Astrocyte of the spinal cord (primary cell): ENCODE results near the gene SLC35F4.
"Not testable (repeated sequence)": the region's sequence is repeated elsewhere in the genome, so short reads cannot be mapped to it uniquely, and the experiment has no call there.

ENCODE experiments used
- DNase-seq: peaks from one replicate; pipeline ENCODE4 v3.0.0; 2011; ENCODE audit warnings: low read depth, low spot score
- H3K4me3 ChIP-seq: 2 replicates; pipeline ENCODE4 v1.5.1; 2011; ENCODE audit warnings: low read depth, mild to moderate bottlenecking, low read length, moderate library complexity
- in situ Hi-C: cut with HindIII; loops from 2 replicates; pipeline ENCODE4 v1.10.0; 2017; ENCODE audit warnings: low sequenced_read_pairs
- TF ChIP-seq, protein P1 (sequence below): IDR thresholded peaks from 2 replicates; pipeline ENCODE4 v1.5.1; 2012; ENCODE audit warnings: low read depth, mild to moderate bottlenecking, low read length, inconsistent platforms

The SLC35F4 gene

DNA sequence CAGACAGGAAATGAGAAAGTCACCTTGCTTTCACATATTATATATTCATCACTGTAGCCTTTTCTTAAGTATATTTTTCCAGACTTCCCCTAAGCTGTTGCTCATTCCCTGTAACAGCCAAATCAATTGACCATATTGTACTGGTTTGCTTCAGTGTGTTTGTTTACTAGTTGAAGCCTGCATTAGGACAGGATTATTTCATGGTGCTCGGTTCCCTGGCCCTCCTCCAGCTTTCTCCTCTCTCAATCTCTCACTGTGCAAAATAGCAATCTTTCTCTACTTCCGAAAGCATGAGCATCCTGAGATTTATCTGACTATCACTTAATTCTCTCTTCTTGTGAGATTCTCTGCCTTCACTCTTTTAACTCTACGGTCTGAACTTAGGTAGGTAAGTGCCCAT lies 2.4 kb downstream of the SLC35F4 start:
- H3K4me3 ChIP-seq = no peak overlapping the region
- in situ Hi-C loops = no loop called here
- TF ChIP-seq, protein P1, sequence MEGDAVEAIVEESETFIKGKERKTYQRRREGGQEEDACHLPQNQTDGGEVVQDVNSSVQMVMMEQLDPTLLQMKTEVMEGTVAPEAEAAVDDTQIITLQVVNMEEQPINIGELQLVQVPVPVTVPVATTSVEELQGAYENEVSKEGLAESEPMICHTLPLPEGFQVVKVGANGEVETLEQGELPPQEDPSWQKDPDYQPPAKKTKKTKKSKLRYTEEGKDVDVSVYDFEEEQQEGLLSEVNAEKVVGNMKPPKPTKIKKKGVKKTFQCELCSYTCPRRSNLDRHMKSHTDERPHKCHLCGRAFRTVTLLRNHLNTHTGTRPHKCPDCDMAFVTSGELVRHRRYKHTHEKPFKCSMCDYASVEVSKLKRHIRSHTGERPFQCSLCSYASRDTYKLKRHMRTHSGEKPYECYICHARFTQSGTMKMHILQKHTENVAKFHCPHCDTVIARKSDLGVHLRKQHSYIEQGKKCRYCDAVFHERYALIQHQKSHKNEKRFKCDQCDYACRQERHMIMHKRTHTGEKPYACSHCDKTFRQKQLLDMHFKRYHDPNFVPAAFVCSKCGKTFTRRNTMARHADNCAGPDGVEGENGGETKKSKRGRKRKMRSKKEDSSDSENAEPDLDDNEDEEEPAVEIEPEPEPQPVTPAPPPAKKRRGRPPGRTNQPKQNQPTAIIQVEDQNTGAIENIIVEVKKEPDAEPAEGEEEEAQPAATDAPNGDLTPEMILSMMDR = no peak
- no peak for DNase-seq

DNA sequence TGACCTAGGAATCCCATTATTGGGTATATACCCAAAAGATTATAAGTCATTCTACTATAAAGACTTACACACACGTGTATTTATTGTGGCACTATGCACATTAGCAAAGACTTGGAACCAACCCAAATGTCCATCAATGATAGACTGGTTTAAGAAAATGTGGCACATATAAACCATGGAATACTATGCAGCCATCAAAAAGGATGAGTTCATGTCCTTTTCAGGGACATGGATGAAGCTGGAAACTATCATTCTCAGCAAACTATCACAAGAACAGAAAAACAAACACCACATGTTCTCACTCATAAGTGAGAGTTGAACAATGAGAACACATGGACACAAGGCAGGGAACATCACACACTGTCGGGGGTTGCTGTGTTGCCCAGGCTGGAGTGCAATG lies 10.2 kb downstream of the SLC35F4 start:
- in situ Hi-C loops, H3K4me3 ChIP-seq, DNase-seq: not testable (repeated sequence)

DNA sequence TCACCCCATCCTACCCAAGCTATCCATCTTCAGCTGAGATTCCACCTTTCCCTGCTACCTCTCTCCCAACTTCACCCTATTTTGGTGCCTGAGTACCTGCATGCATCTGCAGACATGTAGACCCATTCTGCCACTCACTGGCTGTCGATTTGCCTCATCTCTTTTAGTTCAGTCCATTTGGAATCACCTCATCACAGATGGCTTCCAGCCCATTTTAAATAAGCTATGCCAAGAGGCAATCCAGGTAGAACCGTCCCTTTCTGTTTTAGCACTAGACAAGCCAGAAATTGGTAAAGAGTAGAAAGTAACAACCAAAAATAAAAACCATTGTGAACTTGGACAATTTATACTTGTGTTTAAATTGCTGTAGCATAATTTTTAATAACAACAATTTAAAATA lies 11.3 kb downstream of the SLC35F4 start:
- H3K4me3 ChIP-seq = no peak overlapping the region
- DNase-seq = no peak
- TF ChIP-seq, protein P1 = no peak
- in situ Hi-C loops = no loop called here

DNA sequence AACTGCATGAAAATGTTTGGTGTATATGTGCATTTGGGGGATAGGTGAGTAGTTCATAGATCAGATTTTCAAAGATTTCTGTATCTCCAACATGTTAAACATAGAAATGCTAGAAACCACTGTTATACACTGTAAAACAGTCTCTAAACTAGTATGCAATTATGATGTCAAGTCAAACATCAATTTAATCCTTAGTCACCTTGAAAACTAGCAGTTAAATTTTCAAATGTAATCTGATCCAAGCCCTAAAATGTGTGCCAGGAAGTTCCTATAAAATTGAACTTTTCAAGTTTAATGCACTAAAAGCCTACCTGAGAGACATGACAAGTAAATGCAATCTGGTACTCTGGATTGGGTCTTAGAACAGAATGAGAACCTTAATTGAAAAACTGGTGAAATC lies 14.5 kb downstream of the SLC35F4 start:
- in situ Hi-C loops = no loop called here
- no peak overlapping the region for H3K4me3 ChIP-seq
- TF ChIP-seq, protein P1 = no peak
- no peak for DNase-seq

DNA sequence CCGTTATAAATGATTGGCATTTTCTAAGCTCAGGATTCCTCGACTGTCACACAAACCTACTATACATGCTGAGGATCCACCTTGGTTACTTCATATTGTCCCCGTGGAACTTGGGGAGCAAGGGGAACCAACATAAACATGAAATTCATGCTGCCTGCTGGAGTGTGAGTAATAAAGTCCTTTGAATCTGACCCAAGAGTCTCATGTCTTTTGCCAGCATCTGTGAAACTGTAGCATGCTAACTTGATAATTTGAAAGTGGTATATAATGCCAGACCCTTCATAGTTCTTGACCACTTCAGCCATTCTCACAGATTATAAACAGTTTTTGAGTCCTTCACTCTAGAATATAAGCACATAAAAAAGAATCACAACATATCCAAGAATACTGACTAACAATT lies 17.1 kb downstream of the SLC35F4 start:
- in situ Hi-C loops = no loop called here
- no peak overlapping the region for H3K4me3 ChIP-seq
- TF ChIP-seq, protein P1 = no peak
- DNase-seq = no peak

DNA sequence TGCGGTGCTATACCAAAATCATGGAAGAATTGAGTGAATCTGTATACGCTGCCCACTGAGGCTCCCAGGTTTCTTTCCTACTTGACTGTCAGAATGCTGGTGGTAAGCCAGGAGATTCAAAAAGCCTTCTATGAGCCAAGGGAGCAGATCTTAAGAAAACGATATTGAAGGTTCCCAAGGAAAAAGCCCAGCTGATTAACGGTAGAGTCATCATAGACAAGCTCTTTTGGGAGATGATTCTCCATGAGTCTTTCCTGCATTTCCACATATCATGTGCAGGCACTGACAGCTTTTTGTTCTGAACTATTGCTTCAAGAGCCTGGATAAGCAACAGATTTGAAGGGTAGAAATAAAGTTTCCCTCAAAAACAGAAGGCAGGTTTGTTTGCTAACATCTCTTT lies 17.5 kb downstream of the SLC35F4 start:
- in situ Hi-C loops = no loop called here

DNA sequence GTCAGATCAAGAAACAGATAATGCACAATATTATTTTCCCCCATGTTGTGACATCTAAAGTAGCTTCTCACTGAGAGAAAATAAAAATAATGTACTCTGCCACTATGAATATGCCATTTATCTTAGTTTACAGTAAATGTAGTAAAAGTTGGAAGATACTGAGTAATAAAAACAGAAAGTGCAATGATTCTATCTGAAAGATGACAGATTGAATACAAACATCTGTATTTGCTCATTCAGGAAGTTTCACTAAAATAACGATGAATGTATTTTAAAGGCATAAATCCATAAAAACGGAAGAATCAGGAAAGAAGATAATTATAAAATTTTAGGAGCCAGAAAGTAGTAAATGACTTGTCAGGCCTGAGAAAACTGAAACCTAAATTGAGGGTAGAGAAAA lies 18.2 kb downstream of the SLC35F4 start:
- no peak overlapping the region for H3K4me3 ChIP-seq
- in situ Hi-C loops = no loop called here
- TF ChIP-seq, protein P1 = no peak
- no peak for DNase-seq

More for the DNA sequence above, 17.5 kb downstream of the SLC35F4 start:
- DNase-seq = no peak
- TF ChIP-seq, protein P1 = no peak
- no peak overlapping the region for H3K4me3 ChIP-seq
